ENCODE data around the gene SNRPA.

DNA sequence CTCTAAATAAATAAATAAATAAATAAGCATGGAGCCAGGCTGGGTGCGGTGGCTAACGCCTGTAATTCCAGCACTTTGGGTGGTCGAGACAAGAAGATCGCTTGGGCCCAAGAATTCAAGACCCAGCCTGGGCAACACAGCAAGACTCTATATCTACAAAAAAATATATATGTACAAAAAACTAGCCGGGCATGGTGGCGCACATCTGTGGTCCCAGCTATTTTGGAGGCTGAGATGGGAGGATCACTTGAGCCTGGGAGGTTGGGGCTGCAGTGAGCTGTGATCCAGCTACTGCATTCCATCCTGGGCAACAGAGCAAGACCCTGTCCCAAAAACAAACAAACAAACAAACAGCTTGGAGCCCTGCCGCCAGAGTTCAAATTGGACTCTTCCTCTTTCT, 3.5 kb upstream of the SNRPA start:
- no peak for TF ChIP-seq POLR2A (IDR thresholded peaks at IDR 0.05)
- TF ChIP-seq, protein P1, sequence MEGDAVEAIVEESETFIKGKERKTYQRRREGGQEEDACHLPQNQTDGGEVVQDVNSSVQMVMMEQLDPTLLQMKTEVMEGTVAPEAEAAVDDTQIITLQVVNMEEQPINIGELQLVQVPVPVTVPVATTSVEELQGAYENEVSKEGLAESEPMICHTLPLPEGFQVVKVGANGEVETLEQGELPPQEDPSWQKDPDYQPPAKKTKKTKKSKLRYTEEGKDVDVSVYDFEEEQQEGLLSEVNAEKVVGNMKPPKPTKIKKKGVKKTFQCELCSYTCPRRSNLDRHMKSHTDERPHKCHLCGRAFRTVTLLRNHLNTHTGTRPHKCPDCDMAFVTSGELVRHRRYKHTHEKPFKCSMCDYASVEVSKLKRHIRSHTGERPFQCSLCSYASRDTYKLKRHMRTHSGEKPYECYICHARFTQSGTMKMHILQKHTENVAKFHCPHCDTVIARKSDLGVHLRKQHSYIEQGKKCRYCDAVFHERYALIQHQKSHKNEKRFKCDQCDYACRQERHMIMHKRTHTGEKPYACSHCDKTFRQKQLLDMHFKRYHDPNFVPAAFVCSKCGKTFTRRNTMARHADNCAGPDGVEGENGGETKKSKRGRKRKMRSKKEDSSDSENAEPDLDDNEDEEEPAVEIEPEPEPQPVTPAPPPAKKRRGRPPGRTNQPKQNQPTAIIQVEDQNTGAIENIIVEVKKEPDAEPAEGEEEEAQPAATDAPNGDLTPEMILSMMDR (IDR thresholded peaks at IDR 0.05), result no peak

Data from adrenal gland (tissue), 5 donors.